Measurements from ENCODE around the gene SLC10A1.

DNA sequence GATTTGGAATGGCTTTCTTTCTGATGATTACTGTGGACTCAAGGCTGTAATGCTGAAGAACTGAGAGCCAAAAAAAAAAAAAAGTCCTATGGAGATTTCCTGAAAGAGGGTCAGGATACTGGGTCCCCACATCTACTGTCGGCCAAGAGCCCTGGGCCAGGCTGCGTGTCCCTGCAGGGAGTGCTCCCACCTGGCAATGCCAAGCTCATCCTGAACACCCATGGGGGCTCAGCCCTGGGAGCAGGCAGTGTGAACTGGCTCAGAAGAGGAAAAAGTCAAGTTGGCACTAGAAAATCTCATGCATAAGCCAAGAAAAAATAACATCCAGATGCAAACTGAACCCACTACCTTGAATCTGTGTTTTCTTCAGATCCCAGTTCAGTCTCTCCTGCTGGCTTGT lies 47.1 kb upstream of the SLC10A1 start:
- TF ChIP-seq POLR2A (IDR thresholded peaks at IDR 0.05; ENCODE audit: low read depth, low read length) (no peak), POLR2AphosphoS5 (IDR thresholded peaks at IDR 0.05; ENCODE audit: low read depth, low read length) (no peak)
